HG03521 (cell line): ENCODE results near the gene C11orf68.

Experiments
- ATAC-seq: cut with Tn5 transposase; IDR thresholded peaks from one replicate; pipeline ENCODE4 v1.9.1; 2021; ENCODE audit warnings: mild to moderate bottlenecking, moderate library complexity; ENCODE audit not compliant: unreplicated experiment

The C11orf68 gene

DNA sequence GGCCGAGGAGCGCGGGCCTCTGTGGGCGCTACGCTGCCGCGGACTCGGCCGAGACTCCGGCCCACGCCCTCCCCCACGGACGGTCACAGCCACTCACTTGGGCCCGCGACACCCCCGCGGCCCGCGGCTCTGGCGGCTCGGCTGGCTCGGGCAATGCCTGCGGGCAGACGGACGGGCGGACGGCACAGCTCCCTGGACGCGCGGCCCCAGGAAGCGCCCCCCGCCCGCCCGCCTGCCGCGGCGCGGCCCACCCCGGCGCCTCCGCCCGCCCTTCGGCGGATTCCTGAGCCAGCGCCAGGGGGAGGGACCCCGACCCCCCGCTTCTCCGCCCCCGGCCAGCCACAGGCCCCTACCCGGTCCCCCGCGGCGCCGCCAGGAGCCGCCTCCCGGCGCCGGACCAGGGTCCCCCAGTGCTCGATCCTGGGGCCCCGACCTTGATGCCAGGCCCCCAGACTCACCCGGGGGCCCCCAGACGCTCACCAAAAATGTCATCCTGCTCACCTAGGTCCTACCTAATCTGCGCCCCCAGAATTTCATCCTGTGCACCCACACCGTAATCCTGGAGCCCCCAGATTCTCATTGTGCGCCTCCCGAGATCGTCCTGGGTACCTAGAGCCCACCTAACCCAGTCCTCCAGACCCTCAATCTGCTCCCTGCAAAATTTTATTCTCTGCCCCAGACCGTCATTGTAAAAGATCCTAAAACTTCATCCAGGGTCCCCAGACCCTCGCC, 46.1 kb downstream of the C11orf68 start, which contains the start of gene EFEMP2:
EFEMP2 (minus strand) TSS at position 215 of the 732 bp plus-strand sequence. CDS start 446 bp downstream, outside the sequence.
- no peak for ATAC-seq

DNA sequence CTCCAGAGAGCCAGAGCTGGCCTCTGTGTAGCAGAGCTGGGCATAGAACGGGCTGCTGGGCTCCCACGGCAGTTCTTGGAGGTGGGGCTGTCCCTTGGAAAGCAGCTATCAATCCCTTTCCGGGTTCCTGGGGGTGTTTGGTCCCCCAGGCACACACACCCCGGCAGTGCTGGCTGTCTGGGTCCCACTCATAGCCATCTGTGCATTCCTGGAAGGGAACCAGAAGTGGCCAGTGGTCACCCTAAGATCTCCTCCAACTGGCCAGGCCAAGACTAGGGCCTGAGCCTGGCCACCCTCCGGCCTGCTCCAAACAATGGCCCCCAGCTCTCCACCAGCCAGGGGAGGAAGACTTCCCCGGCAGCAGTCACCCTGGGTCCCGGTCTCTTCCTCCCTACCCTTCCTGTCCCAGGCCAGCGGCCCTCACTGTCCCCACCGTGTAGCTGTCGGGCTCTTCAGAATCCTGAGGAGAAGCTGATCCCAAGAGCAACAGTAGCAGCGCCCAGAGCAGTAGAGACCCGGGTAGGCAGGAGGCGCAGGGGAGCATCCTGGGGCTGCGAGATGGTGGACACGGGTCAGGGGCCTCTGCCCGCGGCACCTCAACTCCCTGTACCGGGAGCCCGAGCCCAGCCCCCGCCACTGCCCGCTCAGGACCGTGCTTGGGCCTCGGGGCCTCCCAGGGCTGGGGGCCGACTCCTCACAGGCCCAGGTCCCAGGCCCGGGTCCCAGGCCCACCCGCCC, 46.9 kb downstream of the C11orf68 start:
- no peak for ATAC-seq

DNA sequence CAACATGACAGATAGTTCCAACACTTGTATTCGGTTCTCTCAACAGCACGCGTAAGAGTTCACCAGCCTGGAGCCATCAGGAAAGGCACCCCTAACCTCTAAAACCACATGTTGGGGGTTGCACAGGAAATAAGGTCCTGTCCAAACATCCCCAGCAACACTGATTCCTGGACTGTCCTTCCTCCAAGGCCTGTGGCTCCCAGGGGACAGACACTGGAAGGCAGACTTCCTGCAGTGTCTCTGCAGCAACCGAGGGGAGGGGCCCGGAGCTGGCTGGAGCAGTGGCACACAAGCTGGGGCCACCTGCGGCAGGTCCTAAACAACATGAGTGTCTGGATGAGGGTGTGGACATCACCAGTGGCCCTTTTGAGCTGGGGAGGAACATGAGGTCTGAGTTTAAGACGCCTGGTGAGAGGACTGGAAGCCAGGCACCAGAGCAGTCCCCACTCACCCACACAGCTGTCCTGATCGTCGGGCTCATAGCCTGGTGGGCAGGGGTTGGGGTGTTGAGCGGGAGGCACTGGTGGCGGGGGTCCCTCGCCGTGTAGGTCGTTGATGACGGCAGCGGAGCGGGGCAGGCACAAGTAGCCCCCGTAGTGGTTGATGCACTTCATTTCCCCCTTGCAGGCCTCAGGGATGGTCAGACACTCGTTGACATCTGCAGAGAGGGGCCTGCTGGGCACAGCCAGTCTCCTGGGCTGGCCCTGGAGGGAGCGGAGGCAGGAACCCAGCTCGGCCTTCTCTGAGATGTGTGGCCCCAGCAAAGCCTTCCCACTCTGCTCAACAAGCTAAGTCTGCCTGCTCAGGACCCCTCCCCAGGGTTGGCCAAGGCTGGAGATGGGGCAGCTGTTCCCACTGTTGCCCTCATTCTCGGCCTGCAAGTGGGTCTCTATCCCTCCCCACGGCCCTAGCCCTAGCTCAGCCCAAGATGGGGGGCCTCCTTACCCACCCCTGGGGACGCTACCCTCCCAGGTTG, 47.9 kb downstream of the C11orf68 start:
- no peak for ATAC-seq

DNA sequence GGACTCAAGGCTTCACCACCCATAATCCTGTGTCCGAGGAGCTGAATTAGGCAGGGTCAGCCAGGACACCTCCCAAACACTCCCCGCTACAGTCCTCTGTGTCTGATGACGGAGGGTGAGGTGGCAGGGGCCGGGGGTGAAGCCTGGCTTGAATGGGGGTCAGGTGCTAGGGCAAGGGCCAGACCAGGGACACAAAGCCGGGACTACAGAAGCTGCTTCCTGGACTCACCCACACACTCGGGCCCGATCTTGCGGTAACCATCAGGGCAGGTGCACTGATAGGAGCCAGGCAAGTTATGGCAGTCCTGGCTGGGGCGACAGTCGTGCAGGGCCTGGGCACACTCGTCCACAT, 48.6 kb downstream of the C11orf68 start:
- ATAC-seq: no peak

DNA sequence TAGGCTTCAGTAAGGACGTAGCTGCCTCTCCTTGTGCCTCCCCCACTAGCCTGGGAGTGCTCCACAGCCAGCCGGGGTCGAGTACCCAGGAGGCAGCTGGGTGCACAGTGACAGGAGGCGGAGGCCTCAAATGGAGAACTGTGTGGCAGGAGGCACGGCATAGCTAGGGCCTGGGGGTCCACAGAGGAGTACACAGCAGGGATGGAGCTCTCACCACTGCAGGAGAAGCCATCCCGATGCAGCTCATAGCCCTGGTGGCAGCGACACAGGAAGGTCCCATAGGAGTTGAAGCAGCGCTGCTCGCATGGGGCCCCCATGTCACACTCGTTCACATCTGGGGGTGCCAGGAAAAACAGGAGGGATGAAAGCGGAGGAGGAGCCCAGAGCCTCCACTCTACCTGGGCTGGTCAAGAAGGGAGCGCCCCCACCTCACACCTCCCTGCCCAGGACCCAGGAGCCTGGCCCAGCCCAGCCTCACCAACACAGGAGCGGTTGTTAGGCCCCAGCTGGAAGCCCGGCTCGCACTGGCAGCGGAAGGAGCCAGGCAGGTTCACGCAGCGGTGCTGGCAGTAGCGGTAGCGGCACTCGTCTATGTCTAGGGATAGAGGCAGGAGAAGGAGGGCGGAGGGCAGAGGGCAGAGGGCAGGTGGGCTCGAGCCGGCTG, 49.1 kb downstream of the C11orf68 start:
- no peak for ATAC-seq

DNA sequence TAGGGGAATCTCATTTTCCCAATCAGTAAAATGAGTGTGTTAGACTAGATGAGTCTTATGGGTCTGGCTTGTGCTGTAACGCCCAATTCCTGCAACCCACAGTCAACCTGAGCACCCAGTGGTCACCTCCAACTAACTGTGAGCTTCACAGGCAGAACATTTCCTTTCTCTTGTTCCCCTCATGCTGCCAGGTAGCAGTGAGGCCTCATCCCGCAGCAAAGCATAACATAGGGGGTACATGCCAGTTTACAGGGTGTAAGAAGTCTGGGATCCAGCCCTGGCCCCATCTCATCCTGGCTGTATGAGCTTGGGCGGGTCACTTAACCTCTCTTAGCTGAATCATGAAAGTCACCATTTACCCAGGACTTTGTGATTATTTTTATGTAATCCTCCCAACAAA, 50.0 kb downstream of the C11orf68 start:
- ATAC-seq: no peak

DNA sequence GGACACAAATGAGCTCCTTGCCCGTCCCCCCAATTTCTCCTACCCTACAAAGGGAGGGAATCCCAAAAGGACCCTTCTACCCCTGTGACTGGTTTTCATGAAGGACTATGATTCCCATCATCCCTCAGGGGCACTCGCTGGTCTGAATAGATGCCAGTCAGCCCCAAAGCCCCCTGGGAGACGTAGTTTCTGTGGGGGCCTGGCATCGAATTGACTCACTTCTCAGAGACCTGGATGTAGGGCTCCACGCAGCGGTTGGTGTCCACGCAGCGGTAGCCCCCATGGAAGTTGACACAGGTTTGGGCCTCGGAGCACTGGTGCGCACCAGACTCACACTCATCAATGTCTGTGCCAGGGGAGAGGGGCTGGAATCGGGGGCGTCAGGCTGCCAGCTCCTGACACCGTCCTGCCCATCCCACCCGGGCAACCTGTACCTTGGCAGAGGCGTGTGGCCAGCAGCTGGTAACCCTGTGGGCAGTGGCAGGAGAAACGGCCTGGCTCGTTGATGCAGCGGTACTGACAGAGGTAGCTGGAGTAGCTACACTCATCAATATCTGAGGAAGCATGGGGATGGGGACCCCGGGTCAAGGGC, 50.7 kb downstream of the C11orf68 start:
- ATAC-seq: no peak

DNA sequence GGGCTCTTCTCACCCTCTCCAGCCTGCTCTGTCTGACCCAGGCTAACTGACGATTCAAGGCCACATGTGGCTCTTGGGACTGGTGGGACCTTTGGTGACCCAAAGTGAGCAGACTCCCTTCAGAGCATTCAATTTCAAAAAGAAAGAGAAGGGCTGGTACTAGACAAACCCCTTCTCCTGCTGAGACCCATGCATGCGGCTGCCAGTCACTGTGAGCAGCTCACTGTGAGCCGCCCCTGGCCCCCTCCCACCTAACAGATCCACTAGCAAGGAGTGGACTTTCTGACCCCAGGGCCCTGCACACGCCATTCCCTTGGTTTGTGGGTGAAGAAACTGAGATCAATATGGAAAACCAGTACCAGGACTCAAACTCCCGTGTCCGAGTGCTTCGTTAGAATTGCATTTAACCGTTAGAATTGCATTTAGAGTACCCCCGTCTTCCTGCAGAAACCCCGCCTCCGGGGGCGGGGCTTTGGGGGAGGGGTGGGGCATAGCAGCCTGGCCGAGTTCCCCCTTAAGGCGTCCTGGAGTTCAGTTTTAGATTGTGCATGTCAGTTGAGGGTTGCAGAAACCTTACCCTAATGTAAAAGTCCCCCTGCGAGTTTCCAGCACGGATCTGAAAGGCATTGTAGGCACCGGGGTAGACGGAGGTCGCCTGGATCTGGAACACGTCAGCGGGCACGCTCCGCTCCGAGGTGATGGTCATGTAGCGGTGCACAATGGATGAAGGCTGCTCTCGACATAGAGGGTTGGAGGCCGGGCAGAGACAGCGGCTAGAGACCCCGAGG, 51.4 kb downstream of the C11orf68 start:
- ATAC-seq: no peak
